D341Med (cell line): ENCODE results near the gene TOB1.
"Not testable (repeated sequence)": the region's sequence is repeated elsewhere in the genome, so short reads cannot be mapped to it uniquely, and the experiment has no call there.

Source experiments
- DNase-seq: peaks from one replicate; pipeline ENCODE4 v3.0.0; 2012; ENCODE audit warnings: low spot score

TOB1 gene

GRCh38 chr17:50868602-50869001, 2.4 kb upstream of the TOB1 start:
- no peak for DNase-seq

- DNase-seq = no peak
These were observed 1.9 kb upstream of the TOB1 start for GRCh38 chr17:50868140-50868438.

DNA sequence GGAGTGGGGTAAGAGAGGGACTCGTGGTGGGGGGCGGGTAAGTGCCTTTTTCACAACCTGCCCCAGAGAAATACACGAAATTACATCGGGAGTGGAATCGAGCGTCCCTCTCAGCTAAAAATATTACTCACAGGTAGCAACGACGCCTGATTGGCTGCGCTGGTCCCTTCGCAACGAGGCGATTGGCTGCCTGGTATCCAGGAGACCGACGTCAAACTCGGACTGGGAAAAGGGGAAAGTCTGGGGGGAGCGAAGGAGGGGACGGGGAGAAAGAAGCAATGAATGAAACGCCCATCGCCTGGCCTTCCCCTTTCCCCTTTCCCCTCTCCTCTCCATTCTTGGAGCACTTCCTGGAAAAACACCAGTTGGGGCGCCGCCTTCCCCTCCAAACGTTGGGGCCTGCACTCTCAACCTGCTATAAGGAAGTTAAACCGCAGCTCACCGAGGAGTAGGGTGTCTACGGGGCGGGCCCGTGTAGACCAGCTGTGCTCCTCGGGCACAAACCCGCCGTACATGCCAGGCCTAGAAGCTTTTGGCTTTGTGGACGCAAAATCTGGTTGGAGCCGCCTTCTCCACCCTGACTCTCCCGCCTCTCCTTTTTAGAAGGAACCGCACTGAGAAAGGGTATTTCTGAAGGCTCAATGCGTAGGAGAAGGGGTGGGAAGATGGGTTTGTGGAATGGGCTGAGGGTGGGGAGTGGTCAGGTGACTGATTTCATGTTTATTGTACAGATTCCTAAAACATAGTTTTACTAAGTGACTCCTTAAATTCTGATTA, 1.4 kb upstream of the TOB1 start:
- DNase-seq = peak; percentile 95

DNA sequence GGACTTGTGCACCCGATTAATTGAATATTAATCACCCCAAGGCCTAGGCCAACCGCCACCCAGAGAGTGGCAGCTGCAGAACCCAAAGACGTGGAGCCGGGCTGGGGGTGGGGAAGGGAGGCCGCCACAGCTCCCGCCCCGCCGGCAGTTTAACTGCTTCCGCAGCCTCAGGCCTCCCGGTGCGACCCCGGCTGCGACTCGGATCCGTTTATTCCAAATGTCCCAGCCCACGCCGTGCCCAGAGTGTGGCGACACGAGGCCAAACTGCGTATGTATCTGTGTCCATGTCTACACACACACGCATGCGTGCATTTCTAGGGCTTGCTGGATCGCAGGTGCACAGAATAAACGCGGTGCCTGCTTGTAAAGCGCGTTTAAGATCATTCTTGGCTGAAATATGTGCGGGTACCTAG, 802 bp upstream of the TOB1 start:
- DNase-seq = peak; percentile 71

- DNase-seq = peak; percentile 66
These were observed 290 bp downstream of the TOB1 start for GRCh38 chr17:50865868-50866260.

- peak; percentile 62 for DNase-seq
These were observed 890 bp downstream of the TOB1 start for GRCh38 chr17:50865060-50865867.

DNA sequence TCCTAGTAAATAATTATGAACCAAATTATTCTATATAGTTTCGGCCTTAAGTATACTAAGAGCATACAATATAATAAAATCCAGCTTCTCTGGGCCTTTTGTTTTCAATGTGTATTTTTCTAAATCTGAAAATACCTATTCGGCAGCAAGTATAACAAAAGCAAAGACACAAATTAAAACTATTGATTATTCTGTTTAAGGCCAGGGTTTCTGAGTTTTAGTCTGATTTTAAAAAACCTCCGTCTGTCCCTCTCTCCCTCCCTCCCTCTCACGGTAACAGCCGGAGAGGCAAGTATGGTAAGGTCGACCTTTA, 1.5 kb downstream of the TOB1 start:
- no peak for DNase-seq

GRCh38 chr17:50863931-50864330, 2.2 kb downstream of the TOB1 start:
- no peak for DNase-seq

- DNase-seq = no peak
These were observed 2.8 kb downstream of the TOB1 start for GRCh38 chr17:50863221-50863843.

DNA sequence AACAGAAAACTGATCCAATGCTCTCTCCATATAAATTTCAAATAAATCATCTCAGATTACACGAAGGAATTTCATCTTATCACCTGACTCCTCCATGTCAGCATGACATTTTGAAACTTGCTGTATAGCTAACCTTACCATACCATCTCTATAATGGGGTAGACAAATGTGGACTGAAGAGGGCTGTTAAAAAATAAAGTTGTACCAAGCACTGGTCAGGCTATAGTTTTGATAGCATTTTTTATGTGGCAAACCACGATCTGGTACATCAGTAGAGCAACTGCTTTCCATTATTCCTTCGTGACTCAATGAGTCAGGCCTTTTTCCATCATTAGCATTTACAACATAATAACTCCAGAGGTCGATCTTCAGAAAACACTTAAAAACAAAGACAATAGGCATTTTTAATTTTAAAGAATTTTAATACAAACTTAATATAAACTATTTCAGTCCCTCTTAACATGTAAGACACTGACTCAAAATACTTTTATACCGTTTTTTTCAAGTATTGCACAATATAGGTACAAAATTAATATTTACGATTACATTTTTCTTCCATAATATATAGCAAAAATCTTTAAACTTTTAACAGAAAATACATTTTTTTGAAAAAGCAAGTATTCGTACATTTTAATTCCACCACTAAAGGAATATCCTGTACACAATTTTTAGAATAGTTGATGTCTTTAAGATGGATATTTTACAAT, 4.2 kb downstream of the TOB1 start:
- no peak for DNase-seq

DNA sequence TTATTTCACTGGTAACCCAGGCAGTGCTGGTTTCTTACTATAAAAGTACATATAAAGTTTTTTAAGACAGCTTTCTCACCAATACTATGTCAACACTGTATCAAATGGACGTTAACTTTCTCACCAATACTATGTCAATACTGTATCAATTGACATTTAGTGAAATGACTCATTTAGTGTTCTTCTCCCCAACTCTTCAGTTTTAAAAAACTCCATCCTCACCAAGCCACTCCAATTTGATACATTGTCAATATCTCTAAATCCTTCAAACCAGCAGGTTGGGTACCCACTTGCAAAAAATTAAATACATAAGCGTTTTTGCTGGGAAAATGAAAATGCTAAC, 4.8 kb downstream of the TOB1 start:
- no peak for DNase-seq

DNA sequence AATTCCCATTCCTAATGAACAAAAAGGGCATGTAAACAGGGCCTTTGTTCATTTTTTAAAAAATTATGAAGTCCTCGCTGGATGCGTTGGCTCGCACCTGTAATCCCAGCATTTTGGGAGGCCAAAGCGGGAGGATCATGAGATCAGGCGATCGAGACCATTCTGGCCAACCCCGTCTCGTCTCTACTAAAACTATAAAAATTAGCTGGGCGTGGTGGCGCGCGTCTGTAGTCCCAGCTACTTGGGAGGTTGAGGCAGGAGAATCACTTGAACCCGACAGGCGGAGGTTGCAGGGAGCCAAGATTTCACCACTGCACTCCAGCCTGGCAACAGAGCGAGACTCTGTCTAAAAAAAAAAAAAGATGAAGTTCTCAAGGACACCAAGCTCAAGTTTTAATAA, 6.4 kb downstream of the TOB1 start:
- not testable (repeated sequence) for DNase-seq

DNA sequence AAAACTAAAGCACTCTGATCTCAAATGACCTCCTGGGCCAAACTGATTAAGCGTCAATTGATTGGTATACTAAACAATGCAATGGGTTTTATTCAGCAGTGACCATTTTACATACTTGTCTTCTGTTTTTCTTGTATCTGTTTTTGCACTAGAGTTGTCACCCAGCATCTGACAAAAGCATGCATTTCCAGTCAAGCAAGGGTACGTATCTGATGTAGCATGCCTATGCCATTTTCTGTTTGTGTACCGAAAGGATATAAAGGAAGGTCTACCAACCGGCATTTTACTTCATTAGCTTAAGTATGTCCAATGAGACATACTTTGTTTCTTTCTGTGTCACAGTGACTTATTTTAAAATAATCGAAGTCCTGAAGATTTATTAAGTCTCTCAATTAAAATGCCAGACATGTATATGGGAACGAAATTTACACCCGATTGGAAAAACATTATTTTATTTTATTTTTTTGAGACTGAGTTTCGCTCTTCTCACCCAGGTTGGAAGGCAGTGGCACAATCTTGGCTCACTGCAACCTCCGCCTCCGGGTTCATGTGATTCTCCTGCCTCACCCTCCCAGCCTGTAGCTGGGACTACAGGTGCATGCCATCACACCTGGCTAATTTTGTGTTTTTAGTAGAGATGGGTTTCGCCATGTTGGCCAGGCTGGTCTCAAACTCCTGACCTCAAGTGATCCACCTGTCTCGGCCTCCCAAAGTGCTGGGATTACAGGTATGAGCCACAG, 7.5 kb downstream of the TOB1 start:
- DNase-seq = no peak

DNA sequence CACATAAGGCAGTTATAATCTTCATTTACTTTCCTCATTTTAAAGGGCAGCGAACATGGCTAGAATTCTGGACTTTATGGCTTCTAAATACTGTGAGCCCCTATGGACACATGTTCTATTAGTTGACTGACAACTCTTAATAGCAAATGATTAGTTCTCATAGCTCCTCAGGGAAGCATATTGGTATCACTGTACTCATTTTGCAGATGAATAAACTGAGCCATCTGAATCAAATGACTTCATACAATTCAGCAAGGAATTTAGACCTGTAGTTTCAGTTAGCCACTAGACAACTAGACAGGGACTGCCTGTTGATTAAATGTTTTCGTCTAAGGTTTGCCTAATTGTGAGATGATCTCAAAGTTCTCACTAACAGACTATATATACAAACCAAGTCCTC, 9.7 kb downstream of the TOB1 start:
- DNase-seq = no peak

GRCh38 chr17:50855708-50856330, 10.3 kb downstream of the TOB1 start:
- no peak for DNase-seq

- DNase-seq = no peak
These were observed 12.4 kb downstream of the TOB1 start for GRCh38 chr17:50853781-50854180.

GRCh38 chr17:50853015-50853615, 13.0 kb downstream of the TOB1 start:
- no peak for DNase-seq

- DNase-seq = no peak
These were observed 15.5 kb downstream of the TOB1 start for GRCh38 chr17:50850640-50851039.

DNA sequence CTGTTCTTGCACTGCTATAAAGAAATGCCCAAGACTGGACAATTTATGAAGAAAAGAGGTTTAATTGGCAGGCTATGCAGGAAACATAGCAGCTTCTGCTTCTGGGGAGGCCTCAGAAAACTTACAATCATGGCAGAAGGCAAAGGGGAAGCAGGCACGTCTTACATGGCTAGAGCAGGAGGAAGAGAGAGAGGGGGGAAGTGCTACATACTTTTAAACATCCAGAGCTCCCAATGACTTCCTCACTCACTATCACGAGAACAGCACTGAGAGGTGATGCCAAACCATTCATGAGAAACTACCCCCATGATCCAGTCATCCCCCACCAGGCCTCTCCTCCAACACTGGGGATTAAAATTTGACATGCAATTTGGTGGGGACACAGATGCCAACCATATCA, 17.4 kb downstream of the TOB1 start:
- DNase-seq = no peak

GRCh38 chr17:50848039-50848438, 18.1 kb downstream of the TOB1 start:
- no peak for DNase-seq

- DNase-seq = no peak
These were observed 18.6 kb downstream of the TOB1 start for GRCh38 chr17:50847566-50847965.
